B cell (primary cell): ENCODE measurements around the gene MRPS21. TPM values are rescaled to one million over a fixed set of nuclear protein-coding genes. Genes with fewer than 3 reads are reported as not detected.

ENCODE experiments used
- ATAC-seq: fragments of 200-7000 bp; cut with Tn5 transposase; one replicate; pipeline ENCODE4 v1.10.0; 2021; ENCODE audit warnings: low read depth, mild to moderate bottlenecking, moderate number of reproducible peaks, moderate library complexity
- CTCF ChIA-PET: fragments of 350-600 bp; sonication (Branson Sonifier 250); formaldehyde crosslinking; loops from one replicate; lab custom pipeline; 2021; ENCODE audit warnings: antibody characterized with exemption, inconsistent platforms; lab: Charles Lee
- POLR2A ChIA-PET: fragments of 350-600 bp; sonication (Branson Sonifier 250); formaldehyde crosslinking; loops from one replicate; lab custom pipeline; 2021; ENCODE audit warnings: antibody characterized with exemption; lab: Charles Lee
- DNase-seq: peaks from one replicate; pipeline ENCODE4 v3.0.0; 2013
- H2AFZ ChIP-seq: 2 replicates; pipeline ENCODE4 v1.6.1; 2012; ENCODE audit warnings: mild to moderate bottlenecking, low read depth, low read length; ENCODE audit not compliant: insufficient read depth, poor library complexity, severe bottlenecking
- H3K27ac ChIP-seq, 2 donors: 1 replicate in 1 of 2; 2 replicates in 1 of 2; pipeline ENCODE4 v1.5.1; 2012 to 2013; ENCODE audit warnings: low read length in 2 of 2, mild to moderate bottlenecking in 2 of 2, moderate library complexity in 1 of 2
- H3K27me3 ChIP-seq, 4 experiments: fragments of 200-600 bp in 1 of 4; sonication (generic) in 1 of 4; replicated peaks in 1 of 4; 1 replicate in 2 of 4; 2 replicates in 2 of 4; pipeline versions ENCODE4 v1.6.1 to v1.7.0; 2013 to 2016; ENCODE audit warnings: low read length in 3 of 4, mild to moderate bottlenecking in 2 of 4, mixed read lengths in 1 of 4, moderate library complexity in 1 of 4; ENCODE audit not compliant: insufficient read depth in 4 of 4, control insufficient read depth in 3 of 4; ENCODE audit errors: control extremely low read depth in 1 of 4
- H3K36me3 ChIP-seq, 2 experiments: replicated peaks in 1 of 2; 1 replicate in 1 of 2; 2 replicates in 1 of 2; pipeline versions ENCODE4 v1.6.1 to v1.7.1; 2013; ENCODE audit warnings: low read length in 1 of 2; ENCODE audit not compliant: insufficient read depth in 2 of 2, control insufficient read depth in 1 of 2; ENCODE audit errors: control extremely low read depth in 1 of 2, extremely low read depth in 1 of 2
- H3K4me1 ChIP-seq, 2 donors: fragments of 200-600 bp in 1 of 2; sonication (generic) in 1 of 2; 1 replicate in 1 of 2; 2 replicates in 1 of 2; pipeline versions ENCODE4 v1.5.1 to v1.6.1; 2013 to 2017; ENCODE audit warnings: low read length in 2 of 2; ENCODE audit not compliant: control insufficient read depth in 2 of 2, insufficient read depth in 2 of 2
- H3K4me2 ChIP-seq: replicated peaks from 2 replicates; pipeline ENCODE3; 2012; ENCODE audit warnings: mild to moderate bottlenecking, low read depth, low read length; ENCODE audit not compliant: poor library complexity, severe bottlenecking
- H3K4me3 ChIP-seq, 5 experiments: fragments of 200-600 bp in 1 of 5; sonication (generic) in 1 of 5; 1 replicate in 3 of 5; 2 replicates in 2 of 5; pipeline versions ENCODE4 v1.5.1 to v1.7.0; 2011 to 2016; ENCODE audit warnings: low read length in 4 of 5, mild to moderate bottlenecking in 4 of 5, low read depth in 2 of 5, control low read depth in 1 of 5, moderate library complexity in 1 of 5; ENCODE audit not compliant: insufficient read depth in 1 of 5; ENCODE audit errors: control extremely low read depth in 1 of 5, extremely low read depth in 1 of 5
- H3K79me2 ChIP-seq: fragments of 200-600 bp; sonication (generic); one replicate; pipeline ENCODE4 v1.6.0; 2016; ENCODE audit warnings: low read length; ENCODE audit not compliant: control insufficient read depth, insufficient read depth
- H3K9ac ChIP-seq: fragments of 200-600 bp; sonication (generic); 2 replicates; pipeline ENCODE4 v1.6.1; 2017; ENCODE audit warnings: mild to moderate bottlenecking, low read length, moderate library complexity
- H3K9me3 ChIP-seq, 3 donors: one replicate each; pipeline versions ENCODE4 v1.6.1 to v1.7.1; 2013; ENCODE audit warnings: low read length in 2 of 3; ENCODE audit not compliant: control insufficient read depth in 2 of 3, insufficient read depth in 1 of 3; ENCODE audit errors: control extremely low read depth in 1 of 3
- H4K20me1 ChIP-seq: 2 replicates; pipeline ENCODE4 v1.6.0; 2012; ENCODE audit warnings: mild to moderate bottlenecking, low read length; ENCODE audit not compliant: insufficient read depth, control insufficient read depth, poor library complexity, severe bottlenecking
- H3K27ac Mint-ChIP-seq: one replicate; pipeline ENCODE4 v1.8.0; 2021; ENCODE audit warnings: mixed read lengths
- H3K27me3 Mint-ChIP-seq: one replicate; pipeline ENCODE4 v1.8.0; 2021; ENCODE audit warnings: mixed read lengths
- H3K4me1 Mint-ChIP-seq: one replicate; pipeline ENCODE4 v1.8.0; 2021; ENCODE audit warnings: mixed read lengths
- H3K4me3 Mint-ChIP-seq: one replicate; pipeline ENCODE4 v1.8.0; 2021; ENCODE audit warnings: mixed read lengths
- H3K9me3 Mint-ChIP-seq: one replicate; pipeline ENCODE4 v1.8.0; 2022; ENCODE audit warnings: mixed read lengths; ENCODE audit not compliant: insufficient read depth
- CTCF ChIP-seq: fragments of 200-600 bp; IDR thresholded peaks from one replicate; pipeline ENCODE4 v1.8.0; 2022; ENCODE audit warnings: antibody characterized with exemption, mild to moderate bottlenecking
- EZH2 ChIP-seq: IDR thresholded peaks from 2 replicates; pipeline ENCODE4 v1.6.1; 2012; ENCODE audit warnings: borderline replicate concordance, low read depth, mild to moderate bottlenecking, moderate library complexity, low read length; ENCODE audit not compliant: insufficient read depth, poor library complexity, severe bottlenecking
- WGBS: methylation state at CpG from one replicate; pipeline ENCODE4 v1.1.5; 2013; ENCODE audit warnings: missing lambda C conversion rate; ENCODE audit not compliant: insufficient coverage; 5-methylcytosine and 5-hydroxymethylcytosine counted together
- intact Hi-C: fragments of 100-400 bp; cut with micrococcal nuclease; formaldehyde crosslinking; loops from one replicate; pipeline ENCODE4 v1.10.0; 2022
- polyA plus RNA-seq: library from polyadenylated mRNA; depleted of rRNA; stranded (reverse); fragments of >200 nt; gene quantifications from 2 replicates; pipeline ENCODE4 v1.2.3, GENCODE V29; 2012
- total RNA-seq, 2 donors: library from RNA; stranded (reverse); fragments of 120-200 nt in 1 of 2; gene quantifications; 1 replicate in 1 of 2; 2 replicates in 1 of 2; pipeline versions ENCODE4 v1.2.3 to v1.2.4, GENCODE V29; 2013 to 2022

The MRPS21 gene
- total and polyA plus RNA-seq, 2 donors (not counting 1 experiment from before 2014, with no cell fraction given): 50.1 to 60.4 TPM

DNA sequence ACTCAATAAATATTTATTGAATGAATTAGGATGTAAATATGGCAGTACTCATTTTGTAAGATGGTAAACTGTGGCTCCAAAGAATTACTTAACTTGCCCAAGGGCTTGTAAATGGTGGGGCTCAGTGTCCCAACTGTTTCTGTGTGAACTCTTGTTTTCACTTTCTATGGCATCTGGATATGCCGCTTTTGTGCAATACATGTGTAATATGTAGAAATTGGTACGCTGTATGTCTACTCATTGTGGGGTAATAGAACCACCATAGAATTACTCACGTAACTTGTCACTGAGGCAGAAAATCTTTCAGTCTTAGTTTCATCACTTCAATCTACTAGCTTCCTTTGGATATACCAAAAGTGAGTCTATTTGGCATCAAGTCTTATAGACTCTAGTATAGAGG lies 28.6 kb downstream of the MRPS21 start:
- Histone ChIP-seq H3K4me1 (peaks cover 13% of the 10 kb centered on the region in 2 donors), H2AFZ (peak overlapping the region; percentile 98), H3K79me2 (peaks cover 62% of the 10 kb centered on the region), H3K4me3 (peak overlapping the region; percentile 85 to 99 (median 92)), H3K4me2 (peak overlapping the region; percentile 97), H3K36me3 (peaks cover 14 to 28% of the 10 kb centered on the region in 2 experiments), H3K27ac (peak overlapping the region in 1 of 2 donors; percentile 97), H4K20me1 (peaks cover 1% of the 10 kb centered on the region), H3K27me3 (no peaks in the 10 kb centered on the region), H3K9me3 (peaks cover 0 to 2% (median 0%) of the 10 kb centered on the region in 3 donors), H3K9ac (peak overlapping the region; percentile 99)
- WGBS: no CpG with 5 or more reads among the region's 3 CpGs
- POLR2A ChIA-PET: interaction anchor here (1.2 kb wide), 1 partner anchor 34 kb away, joined by 3 read pairs; no protein-coding TSS in a partner anchor
- peak overlapping the region; percentile 98 for H3K27ac Mint-ChIP-seq
- no peaks in the 10 kb centered on the region for H3K9me3 Mint-ChIP-seq
- ATAC-seq (no peak), DNase-seq (peak; percentile 27)
- H3K27me3 Mint-ChIP-seq: no peaks in the 10 kb centered on the region
- intact Hi-C loops: loop anchor here (10.0 kb wide), 1 partner anchor 398 kb away; the partner anchor contains the start of gene SF3B4
- no peak for TF ChIP-seq EZH2
- no peak for TF ChIP-seq CTCF
- peaks cover 24% of the 10 kb centered on the region for H3K4me1 Mint-ChIP-seq
- CTCF ChIA-PET: no interaction called here
- peak overlapping the region; percentile 98 for H3K4me3 Mint-ChIP-seq

- intact Hi-C loops: no loop called here
- Histone ChIP-seq H3K79me2 (peaks cover 29% of the 10 kb centered on the region), H3K4me2 (no peak overlapping the region), H3K4me3 (no peak overlapping the region), H4K20me1 (peaks cover 5% of the 10 kb centered on the region), H3K4me1 (no peaks in the 10 kb centered on the region), H3K9ac (no peak overlapping the region), H3K36me3 (peaks cover 23 to 60% of the 10 kb centered on the region in 2 experiments), H3K27me3 (no peaks in the 10 kb centered on the region), H3K9me3 (no peaks in the 10 kb centered on the region), H2AFZ (no peak overlapping the region), H3K27ac (no peak overlapping the region)
- WGBS: 99% methylated on average over 5 of the region's 7 CpGs
- ATAC-seq: no peak
- ChIA-PET CTCF (no interaction called here), POLR2A (no interaction called here)
- no peaks in the 10 kb centered on the region for H3K4me1 Mint-ChIP-seq
- H3K27me3 Mint-ChIP-seq: no peaks in the 10 kb centered on the region
- no peak for DNase-seq
- TF ChIP-seq EZH2: no peak
- no peak for TF ChIP-seq CTCF
- no peaks in the 10 kb centered on the region for H3K9me3 Mint-ChIP-seq
- no peak overlapping the region for H3K4me3 Mint-ChIP-seq
- H3K27ac Mint-ChIP-seq: peak overlapping the region; percentile 17
Measured at GRCh38 chr1:150332651-150333290, 39.1 kb downstream of the MRPS21 start.
